Endothelial cell of umbilical vein (primary cell): ENCODE data around the gene FXYD6.

Experiments used
- MAX ChIP-seq: IDR thresholded peaks from 2 replicates; pipeline ENCODE4 v1.6.1; 2011; ENCODE audit not compliant: insufficient read depth, insufficient read length
- POLR2A ChIP-seq: IDR thresholded peaks from 2 replicates; pipeline ENCODE4 v1.6.1; 2012; ENCODE audit warnings: low read depth, mild to moderate bottlenecking, control low read depth, low read length
- TF ChIP-seq, protein P1 (sequence below), 2 donors: IDR thresholded peaks; 1 replicate in 1 of 2; 2 replicates in 1 of 2; pipeline ENCODE4 v1.5.1; 2011; ENCODE audit warnings: low read length in 2 of 2, mild to moderate bottlenecking in 2 of 2, moderate library complexity in 2 of 2, control low read depth in 1 of 2, inconsistent platforms in 1 of 2, low read depth in 1 of 2; ENCODE audit not compliant: insufficient read depth in 1 of 2; ENCODE audit errors: extremely low read depth in 1 of 2

- no peak for TF ChIP-seq MAX
- TF ChIP-seq, protein P1, sequence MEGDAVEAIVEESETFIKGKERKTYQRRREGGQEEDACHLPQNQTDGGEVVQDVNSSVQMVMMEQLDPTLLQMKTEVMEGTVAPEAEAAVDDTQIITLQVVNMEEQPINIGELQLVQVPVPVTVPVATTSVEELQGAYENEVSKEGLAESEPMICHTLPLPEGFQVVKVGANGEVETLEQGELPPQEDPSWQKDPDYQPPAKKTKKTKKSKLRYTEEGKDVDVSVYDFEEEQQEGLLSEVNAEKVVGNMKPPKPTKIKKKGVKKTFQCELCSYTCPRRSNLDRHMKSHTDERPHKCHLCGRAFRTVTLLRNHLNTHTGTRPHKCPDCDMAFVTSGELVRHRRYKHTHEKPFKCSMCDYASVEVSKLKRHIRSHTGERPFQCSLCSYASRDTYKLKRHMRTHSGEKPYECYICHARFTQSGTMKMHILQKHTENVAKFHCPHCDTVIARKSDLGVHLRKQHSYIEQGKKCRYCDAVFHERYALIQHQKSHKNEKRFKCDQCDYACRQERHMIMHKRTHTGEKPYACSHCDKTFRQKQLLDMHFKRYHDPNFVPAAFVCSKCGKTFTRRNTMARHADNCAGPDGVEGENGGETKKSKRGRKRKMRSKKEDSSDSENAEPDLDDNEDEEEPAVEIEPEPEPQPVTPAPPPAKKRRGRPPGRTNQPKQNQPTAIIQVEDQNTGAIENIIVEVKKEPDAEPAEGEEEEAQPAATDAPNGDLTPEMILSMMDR (IDR thresholded peaks at IDR 0.05; ENCODE audit: extremely low read depth in 1 of 2, insufficient read depth in 1 of 2, low read depth in 1 of 2, low read length in 2 of 2): no peak
- no peak for TF ChIP-seq POLR2A
Observed at GRCh38 chr11:117840881-117841550, 35.4 kb downstream of the FXYD6 start.
